NCI-H1092 (cell line): ENCODE results near the gene SLC2A6.

Source experiments
- DNase-seq: peaks from one replicate; lab custom pipeline; 2025; lab: John Stamatoyannopoulos, UW

The SLC2A6 gene

DNA sequence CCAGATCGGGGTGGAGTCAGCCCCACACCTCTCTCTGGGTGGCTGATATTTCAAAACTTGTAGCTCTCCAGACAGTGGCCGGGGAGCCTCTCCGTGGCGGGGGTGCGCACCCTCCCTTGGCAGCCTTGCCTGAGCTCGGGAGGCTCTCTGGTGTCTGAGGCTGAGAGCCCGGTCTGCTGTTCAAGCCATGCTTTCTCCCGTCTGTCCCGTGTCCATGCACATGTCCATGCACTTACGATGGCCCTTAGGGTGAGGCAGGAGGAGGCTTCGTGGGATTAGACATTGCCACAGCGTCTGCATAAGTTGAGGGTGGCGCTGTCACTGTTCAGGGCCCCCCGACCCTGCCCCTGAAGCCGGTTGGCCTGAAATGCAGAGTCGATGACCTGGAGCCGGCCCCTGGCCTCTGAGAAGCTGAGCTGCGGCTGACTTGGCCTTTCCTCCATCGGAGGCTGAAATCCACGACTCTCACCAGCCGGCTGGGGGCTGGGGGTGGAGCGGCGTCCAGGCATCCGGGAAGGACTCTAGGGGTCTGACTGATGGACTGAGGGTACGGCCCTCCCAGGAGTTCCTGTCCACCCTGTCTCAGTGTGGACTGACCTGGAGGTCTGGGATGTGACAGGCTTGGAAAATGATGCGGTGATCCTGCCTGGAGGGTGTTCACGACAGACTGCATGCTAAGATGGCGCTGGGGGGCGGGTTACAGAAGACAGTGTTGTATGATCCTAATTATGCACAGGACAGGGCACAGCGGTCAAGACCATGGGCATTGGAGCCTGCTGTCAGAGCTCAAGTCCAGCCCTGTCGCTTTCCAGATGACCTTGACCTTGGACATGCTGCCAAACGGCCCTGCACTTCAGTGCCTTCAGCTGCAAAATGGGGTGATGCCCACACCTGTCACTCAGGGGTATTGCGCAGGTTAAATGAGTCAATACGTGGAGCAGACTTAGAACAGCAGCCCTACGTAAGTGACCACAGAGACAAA is 18.3 kb upstream of the SLC2A6 start:
- no peak for DNase-seq

DNA sequence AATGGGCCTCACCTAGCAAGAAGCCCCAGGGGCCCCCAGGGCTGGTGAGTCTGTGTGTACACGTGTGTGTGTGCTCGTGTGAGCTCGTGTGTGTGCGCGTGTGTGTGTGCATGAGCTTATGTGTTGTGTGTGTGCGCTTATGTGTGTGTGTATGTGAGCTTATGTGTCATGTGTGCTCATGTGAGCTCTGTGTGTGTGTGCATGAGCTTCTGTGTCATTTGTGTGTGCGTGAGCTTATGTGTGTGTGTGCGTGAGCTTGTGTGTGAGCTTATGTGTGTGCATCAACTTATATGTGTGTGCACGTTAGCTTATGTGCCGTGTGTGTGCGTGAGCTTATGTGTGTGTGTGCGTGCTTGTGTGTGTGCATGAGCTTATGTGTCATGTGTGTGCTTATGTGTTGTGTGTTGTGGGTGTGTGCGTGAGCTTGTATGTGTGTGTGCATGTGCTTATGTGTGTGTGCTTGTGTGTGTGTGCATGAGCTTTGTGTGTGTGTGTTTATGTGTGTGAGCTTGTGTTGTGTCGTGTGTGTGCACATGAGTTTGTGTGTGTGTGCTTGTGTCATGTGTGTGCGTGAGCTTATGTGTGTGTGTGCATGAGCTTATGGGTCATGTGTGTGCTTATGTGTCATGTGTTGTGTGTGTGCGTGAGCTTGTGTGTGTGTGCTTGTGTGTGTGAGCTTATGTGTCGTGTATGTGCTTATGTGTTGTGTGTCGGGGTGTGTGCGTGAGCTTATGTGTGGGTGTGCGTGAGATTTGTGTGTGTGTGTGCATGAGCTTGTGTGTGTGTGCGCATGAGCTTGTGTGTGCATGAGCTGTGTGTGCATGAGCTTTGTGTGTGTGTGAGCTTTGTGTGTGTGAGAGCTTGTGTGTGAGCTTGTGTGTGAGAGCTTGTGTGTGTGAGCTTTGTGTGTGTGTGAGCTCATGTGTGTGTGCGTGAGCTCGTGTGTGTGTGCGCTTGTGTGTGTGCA is 16.7 kb upstream of the SLC2A6 start:
- DNase-seq: no peak

DNA sequence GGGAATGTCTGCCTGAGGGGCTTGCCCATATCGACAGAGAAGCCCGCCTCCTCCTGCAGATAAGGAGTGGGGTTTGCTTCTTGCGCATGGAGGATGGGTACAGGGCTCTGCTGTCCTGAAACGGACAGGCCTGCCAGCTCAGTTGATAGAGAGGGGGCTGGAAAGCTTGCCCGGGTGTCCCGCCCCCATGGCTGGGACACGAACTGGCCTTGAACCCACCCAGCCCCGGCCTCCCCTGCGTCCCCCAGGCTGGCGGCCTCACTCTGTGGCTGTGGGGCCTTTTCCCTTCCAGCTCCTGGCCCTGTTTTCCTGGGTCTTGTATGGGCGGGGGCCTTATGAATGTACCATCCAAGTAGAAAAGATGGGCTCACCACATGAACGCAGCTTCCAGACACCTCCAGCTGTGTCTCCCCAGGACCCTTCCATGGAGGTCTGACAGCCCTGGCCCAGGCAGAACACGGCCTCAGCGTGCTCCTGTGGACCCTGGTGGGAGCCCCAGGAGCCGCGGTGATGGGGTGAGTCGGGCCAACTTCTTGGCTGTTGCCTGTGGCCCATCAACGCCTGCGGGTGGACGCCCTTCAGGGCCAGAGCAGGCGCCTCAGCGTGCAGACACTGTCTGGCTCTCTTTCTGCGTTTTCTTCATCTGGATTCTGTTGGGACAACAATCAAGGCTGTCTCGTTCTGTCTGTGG is 15.9 kb upstream of the SLC2A6 start:
- no peak for DNase-seq

DNA sequence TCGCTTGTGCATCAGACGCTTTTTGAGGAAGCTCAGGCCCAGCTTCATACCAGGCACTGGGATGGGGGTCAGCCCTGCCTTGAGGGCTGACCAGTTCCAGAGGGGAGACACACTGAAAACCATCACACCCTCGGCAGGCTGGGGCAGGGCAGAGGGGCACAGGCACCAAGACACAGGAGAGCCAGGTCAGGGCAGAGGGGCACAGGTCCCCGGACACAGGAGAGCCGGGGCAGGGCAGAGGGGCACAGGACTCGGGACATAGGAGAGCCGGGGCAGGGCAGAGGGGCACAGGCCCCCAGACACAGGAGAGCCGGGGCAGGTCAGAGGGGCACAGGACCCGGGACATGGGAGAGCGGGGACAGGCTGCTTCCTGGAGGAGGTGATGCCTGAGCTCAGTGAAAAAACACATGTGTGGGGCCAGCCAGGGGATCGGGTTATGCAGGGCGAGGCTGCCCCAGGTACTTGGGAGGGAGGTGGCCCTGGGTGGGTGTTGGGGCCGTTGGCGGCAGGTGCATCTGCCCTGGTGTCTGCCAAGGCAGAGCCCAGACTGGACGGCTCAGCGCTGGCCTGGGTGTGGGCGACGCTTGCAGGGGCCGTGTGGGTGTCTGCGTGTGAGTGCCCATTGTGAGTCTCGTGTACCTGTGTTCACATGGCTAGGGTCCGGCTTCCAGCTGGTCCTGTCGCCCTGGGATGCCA is 15.1 kb upstream of the SLC2A6 start:
- no peak for DNase-seq

DNA sequence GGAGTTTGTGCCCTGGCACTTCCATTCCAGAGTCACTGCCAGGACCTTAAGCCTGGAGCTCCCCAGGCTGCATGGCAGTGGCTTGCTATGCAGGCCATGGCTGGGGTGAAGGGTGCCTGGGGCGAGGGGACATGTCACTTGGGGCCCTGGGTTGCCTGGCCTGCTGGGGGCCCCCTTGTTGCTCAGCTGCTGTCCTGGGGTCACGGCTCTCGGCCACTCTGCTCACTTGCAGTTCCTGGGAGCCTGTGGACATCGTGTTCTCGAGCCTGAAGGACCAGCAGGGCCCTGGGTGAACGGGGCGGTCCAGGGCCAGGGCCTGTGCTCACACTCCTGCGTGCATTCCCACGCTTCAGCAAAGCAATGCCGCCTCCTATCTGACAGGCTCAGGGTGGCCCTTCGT is 14.5 kb upstream of the SLC2A6 start:
- no peak for DNase-seq

DNA sequence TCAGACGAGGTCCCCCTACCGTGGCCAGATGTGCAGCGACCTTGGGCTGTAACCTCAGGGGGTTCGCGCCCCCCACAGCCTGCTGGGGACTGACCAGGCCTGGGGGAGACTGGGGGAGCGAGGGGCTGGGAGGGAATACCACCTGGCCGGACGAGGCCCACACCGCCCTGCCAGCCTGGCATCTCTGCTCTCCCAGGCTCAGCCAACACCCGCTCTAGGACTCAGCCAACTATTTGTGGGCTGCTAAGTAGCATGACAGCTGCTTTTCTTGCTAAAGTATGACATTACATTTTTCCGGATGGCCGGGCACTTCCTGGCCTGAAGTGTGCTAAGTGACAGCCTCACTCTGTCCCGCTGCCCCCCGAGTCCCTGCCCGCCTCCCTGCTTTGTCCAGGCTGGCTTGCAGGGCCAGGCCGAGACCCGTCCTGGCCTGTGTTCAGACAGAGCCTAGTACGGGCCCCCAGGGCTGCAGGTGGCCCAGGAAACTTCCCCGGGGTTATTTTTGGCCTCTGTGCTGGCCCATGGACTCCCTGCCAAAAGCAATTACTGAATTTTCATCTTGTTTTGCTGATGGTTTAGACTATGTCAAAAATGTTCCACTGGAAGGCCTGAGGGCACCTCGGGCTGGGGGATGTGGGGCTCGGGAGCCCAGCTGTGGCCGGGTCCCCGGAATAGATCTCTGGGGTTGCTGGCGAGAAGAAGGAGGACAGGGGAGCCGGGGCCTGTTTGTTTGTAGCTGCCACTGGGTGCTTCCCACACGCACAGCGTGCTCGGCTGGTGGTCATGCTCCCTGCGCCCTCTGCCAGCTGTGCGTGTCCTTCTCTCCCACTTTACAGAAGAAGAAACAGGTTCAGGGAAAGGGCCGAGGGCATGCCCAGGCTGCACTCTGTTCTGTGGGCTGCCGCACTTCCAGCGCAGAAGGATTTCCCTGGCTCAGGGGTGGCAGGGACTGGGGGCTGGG is 13.4 kb upstream of the SLC2A6 start:
- DNase-seq: no peak

DNA sequence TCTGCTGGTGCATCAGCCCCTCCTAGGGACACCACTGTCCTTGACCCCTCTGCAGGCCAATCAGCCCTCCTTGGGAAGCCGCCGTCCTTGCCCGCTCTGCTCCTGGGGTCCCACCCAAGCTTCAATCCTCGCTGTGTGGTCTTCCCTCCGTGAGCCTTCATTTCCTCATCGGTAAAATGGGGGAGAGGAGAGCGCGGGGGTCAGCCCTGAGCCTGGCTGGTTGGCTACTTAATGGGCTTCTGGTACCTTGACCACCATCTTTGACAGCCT is 12.7 kb upstream of the SLC2A6 start:
- no peak for DNase-seq

DNA sequence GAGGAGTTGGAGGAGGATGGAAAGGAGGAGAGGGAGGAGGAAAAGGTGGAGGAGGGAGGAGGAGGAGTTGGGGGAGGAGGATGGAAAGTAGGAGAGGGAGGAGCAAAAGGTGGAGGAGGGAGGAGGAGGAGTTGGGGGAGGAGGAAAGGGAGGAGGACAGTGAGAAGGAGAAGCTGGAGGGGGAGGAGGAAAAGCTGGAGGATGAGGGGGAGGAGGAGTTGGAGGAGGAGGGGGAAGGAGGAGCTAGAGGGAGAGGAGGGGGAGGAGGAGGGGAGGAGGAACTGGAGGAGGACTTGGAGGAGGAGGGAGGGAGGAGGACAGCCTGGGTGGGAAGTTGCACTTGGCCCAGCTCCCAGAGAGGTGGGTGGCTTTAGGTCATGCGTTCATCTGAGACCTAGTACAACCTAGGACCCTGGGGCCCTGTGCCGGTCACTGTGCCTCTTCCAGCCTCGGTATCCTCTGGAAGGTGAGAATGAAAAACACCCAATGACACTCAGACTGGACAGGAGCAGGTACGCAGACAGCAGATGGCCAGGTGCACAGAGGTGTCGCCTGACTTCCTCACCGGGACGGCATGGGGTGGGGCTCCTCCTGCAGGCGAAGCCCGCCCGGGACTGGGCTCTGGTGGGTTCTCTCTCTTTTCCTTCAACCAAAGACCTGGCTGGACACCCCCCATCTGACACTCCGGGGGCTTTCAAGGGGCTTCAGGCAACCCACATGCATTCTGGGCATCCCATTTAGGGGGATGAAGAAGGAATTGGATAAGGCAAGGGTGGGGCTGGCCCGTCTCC is 12.2 kb upstream of the SLC2A6 start:
- no peak for DNase-seq

DNA sequence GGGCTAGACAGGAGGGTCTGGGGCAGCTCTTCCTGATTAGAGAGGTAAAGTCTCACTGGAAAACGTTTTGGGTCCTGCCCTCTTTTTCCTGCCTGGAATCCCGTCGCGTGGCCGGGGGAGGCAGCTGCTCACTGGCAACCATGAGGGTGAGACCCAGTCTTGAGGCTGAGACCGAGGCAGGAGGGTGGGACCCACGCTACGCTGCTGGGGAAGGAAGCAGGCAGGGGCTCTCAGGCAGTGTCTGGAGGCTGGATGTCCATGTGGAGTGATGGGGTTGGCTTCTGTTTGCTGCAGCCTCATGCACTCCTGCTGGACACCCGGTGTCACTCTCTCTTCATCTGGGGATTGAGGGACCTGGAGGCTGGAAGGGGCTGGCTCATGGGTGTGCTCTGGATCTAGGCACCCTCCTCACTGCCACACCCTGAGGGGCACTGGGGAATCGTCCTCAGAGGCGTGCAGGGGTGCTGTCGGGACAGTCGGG is 11.3 kb upstream of the SLC2A6 start:
- DNase-seq: no peak

DNA sequence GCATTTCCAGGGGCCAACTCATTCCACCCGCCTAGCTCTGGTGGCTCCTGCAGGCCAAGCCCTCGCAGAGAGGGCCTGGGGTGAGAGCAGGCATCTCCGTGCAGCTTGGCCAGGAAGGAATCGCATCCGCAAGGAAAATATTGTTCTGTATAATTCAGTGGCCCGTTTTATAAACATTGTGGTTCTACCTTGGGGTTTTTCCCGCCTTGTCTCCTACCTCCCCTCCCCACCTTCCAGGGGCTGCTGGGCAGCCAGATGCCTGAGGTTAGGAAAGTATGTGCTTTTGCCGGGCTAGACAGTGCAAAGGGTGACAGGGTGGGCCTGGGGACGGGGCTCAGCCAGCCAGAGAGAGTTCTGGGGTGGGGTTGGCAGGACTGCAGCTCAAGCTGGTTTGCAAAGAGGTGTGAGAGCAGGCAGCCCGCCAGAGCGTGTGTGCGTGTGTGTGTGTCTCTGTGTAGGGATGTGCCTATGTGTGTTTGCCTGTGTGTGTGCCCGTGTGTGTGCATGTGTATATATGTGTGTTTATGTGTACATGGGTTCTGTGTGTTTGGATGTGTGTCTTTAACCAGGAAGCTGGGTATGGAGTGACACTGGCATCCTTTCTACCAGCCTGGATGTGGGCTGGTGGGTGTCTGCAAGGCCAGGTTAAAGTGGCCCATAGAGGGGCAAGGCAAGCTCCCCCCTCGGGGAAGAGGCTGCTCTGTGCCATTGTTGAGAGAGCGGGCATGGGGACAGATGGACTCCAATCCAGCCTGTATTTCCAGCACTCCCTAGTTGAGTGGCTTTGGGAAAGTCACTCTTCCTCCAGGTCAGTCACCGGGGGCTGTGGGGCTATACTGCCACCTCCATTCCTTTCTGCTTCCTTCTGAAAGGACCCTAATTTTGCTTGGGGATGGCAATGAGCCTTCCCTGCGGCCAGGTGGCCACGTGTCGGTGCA is 10.6 kb upstream of the SLC2A6 start:
- no peak for DNase-seq

DNA sequence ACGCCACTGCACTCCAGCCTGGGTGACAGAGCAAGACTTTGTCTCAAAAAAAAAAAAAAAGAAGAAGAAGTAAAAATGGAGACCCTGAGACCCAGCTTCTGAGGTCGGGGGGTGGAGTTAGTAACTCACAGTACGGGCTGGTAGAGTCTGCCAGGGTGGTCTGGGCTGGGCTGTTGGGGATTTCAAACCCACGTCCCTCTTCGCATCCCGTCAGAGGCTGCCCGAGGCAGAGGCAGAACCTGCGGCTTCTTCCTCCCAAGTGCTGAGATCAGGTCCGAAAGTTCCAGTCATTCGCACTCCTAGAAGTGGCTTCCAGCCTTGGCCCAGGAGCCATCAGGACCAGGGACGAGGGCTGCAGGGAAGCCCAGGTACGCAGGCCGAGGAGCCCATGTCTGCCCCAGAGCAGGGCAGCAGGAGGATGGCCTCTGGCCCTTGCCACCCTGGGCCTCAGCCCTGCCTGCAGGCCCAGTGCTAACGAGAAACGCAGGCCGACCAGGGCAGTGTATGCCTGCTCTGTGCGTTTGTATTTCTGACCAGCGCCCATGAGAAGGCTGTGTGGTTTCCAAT is 9.9 kb upstream of the SLC2A6 start:
- DNase-seq: no peak

DNA sequence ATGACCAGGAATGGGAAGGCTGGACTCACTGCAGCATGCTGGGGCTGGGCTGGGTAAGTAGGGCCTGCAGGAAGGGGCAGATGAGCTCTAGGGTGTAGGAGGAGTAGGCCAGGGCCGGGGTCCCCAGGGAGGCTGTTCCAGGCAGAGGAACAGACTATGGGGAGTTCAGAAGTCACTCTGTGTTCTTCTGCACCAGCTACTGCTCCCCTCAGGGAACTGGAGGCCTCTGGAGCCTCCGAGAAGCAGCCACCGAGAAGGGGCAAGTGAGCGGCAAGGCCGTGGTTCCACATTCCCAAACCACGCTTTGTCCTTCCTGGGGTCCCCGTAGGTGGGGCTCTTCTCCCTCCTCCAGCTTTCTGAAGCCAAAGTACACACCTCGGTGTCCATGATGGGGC is 8.4 kb upstream of the SLC2A6 start:
- DNase-seq: no peak

DNA sequence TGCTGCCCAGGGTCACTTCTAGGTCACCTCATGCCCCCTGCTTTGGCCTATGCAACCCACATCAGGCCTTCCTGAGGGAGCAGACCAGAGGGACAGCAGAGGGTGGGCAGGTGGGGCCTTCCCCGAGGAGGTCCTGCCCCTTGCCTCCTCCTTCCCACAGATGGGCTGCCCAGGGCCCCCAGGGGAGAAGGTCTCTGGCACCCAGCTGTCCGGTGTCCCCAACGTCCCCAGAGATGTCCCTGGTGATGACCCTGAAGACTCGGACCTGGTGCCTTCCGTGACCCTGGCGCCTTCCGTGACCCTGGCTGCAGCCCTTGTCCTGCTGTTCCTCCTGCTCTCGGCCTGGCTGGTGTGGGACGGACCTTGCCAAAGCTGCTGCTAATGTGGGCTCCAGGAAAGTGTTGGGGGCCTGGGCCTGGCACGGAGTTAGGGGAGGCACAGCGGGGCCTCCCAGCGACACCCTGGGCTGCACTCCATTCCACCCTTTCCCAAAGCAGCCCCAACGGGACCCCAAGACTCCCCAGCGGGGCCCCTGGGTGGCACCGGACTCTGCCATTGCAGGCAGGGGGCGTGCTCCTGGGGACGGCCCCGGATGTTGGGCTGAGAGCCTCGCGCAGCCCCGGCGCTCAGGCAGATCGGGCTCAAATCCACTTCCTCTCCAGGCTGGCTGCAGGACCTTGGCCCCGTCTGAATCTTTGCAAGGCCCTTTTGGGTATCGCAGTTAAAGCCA is 6.8 kb upstream of the SLC2A6 start:
- no peak for DNase-seq

DNA sequence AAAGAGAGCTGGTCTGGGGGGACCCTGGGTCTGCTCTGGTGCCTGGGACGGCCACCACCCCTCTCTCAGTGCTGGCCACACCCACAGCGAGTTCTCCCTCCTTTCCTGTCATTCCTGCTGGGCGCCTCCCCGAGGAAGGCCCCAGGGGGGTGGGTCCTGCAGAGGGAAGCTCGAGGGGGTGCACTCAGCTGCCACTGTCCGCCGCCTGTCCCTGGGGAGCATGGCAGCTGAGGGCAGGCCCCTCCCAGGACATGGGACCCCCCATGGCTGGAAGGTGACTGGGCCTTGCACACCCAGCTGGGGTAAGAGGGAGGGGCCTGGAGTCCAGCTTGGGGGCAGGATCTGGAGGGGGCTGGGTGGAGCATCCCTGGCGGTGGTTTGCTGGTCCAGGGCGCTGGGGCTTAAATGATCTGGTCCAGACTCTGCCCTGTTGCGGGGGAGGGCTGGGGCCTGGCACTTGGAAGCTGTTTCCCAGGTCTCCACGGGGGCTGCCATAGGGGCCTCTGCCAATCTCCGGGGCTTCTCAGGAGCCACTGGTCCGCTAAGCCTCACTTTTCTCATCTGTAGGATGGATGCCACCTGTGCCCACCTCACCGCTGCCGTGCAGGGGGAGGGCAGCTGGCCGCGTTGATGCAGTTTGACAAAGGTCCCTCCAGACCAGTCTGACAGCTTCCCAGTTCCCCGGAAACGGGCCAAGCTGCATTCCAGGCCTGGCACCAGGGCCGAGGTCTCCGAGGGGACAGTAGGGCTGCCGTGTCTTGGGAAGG is 6.0 kb upstream of the SLC2A6 start:
- no peak for DNase-seq

DNA sequence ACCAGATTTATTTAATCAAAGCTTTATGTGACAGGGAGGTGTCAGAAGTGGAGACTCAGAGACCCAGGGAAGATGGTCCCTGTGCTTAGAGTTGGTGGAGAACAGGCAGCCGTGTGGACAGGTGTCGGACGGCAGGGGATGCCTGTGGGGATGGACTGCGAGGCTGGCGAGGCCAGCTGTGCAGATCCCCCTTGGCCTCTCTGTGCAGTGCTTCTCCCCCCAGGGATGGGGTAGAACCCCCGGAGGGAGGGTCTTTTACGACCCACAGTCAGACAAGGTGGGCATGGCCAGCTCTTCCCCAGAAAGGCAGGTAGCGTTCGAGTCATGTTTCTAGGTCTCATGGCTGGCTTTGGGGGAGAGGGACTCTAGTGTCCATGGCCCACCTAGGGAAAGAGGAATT is 4.7 kb upstream of the SLC2A6 start:
- DNase-seq: no peak

DNA sequence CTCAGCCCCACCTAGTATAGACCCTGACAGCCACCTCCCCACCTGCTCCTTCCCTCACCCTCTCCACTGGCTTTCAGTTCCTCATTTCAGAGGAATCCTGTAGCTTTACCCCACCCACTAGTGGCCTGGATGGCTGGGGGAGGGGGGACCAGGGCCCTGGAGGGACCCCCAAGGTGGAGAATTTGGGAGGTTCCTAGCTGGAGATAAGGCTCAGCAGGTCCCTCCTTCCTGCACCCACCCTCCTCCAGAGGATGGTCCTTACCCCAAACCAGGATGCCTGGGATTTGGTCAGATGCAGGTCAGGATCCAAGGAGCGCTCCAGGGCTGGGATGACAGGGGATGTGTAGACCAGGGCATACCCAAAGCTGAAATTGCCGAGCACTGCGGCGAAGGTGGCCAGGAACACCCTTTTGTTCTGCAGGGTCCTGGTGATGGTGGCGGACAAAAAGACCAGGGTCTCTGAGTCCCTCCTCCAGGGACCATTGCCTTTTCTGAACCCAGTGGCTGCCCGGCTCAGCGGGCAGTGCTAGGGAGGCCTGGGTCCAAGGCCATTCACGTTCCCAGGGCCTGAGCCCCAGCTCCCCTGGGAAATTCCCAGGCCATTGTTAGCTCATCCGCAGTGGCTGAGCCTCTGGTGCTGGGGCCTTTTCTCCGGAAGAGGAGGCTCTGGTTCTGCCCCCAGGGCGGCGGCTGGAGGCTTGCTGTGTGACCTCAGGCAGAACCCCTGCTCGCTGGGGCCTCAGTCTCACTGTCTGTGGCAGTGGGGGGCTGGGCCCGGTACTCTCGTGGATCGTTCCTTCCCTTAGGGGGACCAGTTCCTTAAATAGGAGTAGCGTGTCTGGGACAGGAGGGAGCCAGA is 678 bp downstream of the SLC2A6 start:
- no peak for DNase-seq
